ENCODE results near the gene ATP2C2. TPM values are rescaled to one million over a fixed set of nuclear protein-coding genes. Genes with fewer than 3 reads are reported as not detected.

Gene ATP2C2
- polyA plus RNA-seq, 1 donor (not counting 4 experiments of a cell fraction or from before 2014, with no cell fraction given) = 0.96 TPM

- DNase-seq (ENCODE audit: low read depth, low spot score) = no peak
Measured at GRCh38 chr16:84357191-84357651, 11.1 kb upstream of the ATP2C2 start.

GRCh38 chr16:84358601-84359295 lies 9.6 kb upstream of the ATP2C2 start:
- Histone ChIP-seq H3K4me1 (ENCODE audit: control insufficient read depth, extremely low read depth, insufficient read depth, low read length) (peaks cover 33% of the 10 kb centered on the region), H3K9me1 (ENCODE audit: control insufficient read depth, extremely low read depth, insufficient read depth, low read length) (no peaks in the 10 kb centered on the region), H3K27ac (ENCODE audit: control insufficient read depth, insufficient read depth, low read length) (no peak overlapping the region), H2AFZ (ENCODE audit: control insufficient read depth, low read length) (no peak overlapping the region), H3K9me3 (ENCODE audit: control insufficient read depth, low read depth, low read length) (no peaks in the 10 kb centered on the region), H3K36me3 (ENCODE audit: control insufficient read depth in 2 of 2, extremely low read depth in 1 of 2, insufficient read depth in 2 of 2, low read length in 2 of 2) (no peaks in the 10 kb centered on the region), H3K4me2 (ENCODE audit: control insufficient read depth, extremely low read depth, insufficient read depth, low read depth, low read length) (no peak overlapping the region), H3K27me3 (ENCODE audit: control insufficient read depth, extremely low read depth, insufficient read depth, low read length) (peaks cover 20% of the 10 kb centered on the region), H3K79me2 (ENCODE audit: control insufficient read depth, insufficient read depth, low read length) (no peaks in the 10 kb centered on the region), H3K4me3 (ENCODE audit: control insufficient read depth in 2 of 3, extremely low read depth in 1 of 3, insufficient read depth in 2 of 3, low read depth in 1 of 3, low read length in 3 of 3) (no peak overlapping the region), H3K9ac (ENCODE audit: control insufficient read depth, extremely low read depth, insufficient read depth, low read length) (no peak overlapping the region), H4K20me1 (ENCODE audit: control insufficient read depth, extremely low read depth, insufficient read depth, low read length) (no peaks in the 10 kb centered on the region)
- DNase-seq (ENCODE audit: low read depth, low spot score) = no peak
- FAIRE-seq = no peak
- dilution Hi-C loops (cut with MboI; ENCODE audit: extremely low pct_ligation_motif_present, low sequenced_read_pairs) = no loop called here
- no peak for TF ChIP-seq EZH2 (IDR thresholded peaks at IDR 0.05; ENCODE audit: low read length)
- TF ChIP-seq, protein P1, sequence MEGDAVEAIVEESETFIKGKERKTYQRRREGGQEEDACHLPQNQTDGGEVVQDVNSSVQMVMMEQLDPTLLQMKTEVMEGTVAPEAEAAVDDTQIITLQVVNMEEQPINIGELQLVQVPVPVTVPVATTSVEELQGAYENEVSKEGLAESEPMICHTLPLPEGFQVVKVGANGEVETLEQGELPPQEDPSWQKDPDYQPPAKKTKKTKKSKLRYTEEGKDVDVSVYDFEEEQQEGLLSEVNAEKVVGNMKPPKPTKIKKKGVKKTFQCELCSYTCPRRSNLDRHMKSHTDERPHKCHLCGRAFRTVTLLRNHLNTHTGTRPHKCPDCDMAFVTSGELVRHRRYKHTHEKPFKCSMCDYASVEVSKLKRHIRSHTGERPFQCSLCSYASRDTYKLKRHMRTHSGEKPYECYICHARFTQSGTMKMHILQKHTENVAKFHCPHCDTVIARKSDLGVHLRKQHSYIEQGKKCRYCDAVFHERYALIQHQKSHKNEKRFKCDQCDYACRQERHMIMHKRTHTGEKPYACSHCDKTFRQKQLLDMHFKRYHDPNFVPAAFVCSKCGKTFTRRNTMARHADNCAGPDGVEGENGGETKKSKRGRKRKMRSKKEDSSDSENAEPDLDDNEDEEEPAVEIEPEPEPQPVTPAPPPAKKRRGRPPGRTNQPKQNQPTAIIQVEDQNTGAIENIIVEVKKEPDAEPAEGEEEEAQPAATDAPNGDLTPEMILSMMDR (optimal IDR thresholded peaks at IDR 0.05 in 1 of 3, IDR thresholded peaks at IDR 0.05 in 1 of 3, conservative IDR thresholded peaks at IDR 0.05 in 1 of 3; ENCODE audit: extremely low read depth in 1 of 3, insufficient read depth in 2 of 3, low read length in 3 of 3) = no peak

More at GRCh38 chr16:84357191-84357651, 11.1 kb upstream of the ATP2C2 start:
- Histone ChIP-seq H3K4me3 (ENCODE audit: control insufficient read depth in 2 of 3, extremely low read depth in 1 of 3, insufficient read depth in 2 of 3, low read depth in 1 of 3, low read length in 3 of 3) (no peak overlapping the region), H3K27ac (ENCODE audit: control insufficient read depth, insufficient read depth, low read length) (no peak overlapping the region), H3K4me1 (ENCODE audit: control insufficient read depth, extremely low read depth, insufficient read depth, low read length) (peaks cover 33% of the 10 kb centered on the region), H3K36me3 (ENCODE audit: control insufficient read depth in 2 of 2, extremely low read depth in 1 of 2, insufficient read depth in 2 of 2, low read length in 2 of 2) (no peaks in the 10 kb centered on the region), H3K9ac (ENCODE audit: control insufficient read depth, extremely low read depth, insufficient read depth, low read length) (no peak overlapping the region), H3K27me3 (ENCODE audit: control insufficient read depth, extremely low read depth, insufficient read depth, low read length) (peaks cover 17% of the 10 kb centered on the region), H3K9me1 (ENCODE audit: control insufficient read depth, extremely low read depth, insufficient read depth, low read length) (no peaks in the 10 kb centered on the region), H4K20me1 (ENCODE audit: control insufficient read depth, extremely low read depth, insufficient read depth, low read length) (no peaks in the 10 kb centered on the region), H2AFZ (ENCODE audit: control insufficient read depth, low read length) (no peak overlapping the region), H3K79me2 (ENCODE audit: control insufficient read depth, insufficient read depth, low read length) (no peaks in the 10 kb centered on the region), H3K9me3 (ENCODE audit: control insufficient read depth, low read depth, low read length) (no peaks in the 10 kb centered on the region), H3K4me2 (ENCODE audit: control insufficient read depth, extremely low read depth, insufficient read depth, low read depth, low read length) (peak overlapping the region; percentile 58)
- peak; percentile 98 for FAIRE-seq
- dilution Hi-C loops (cut with MboI; ENCODE audit: extremely low pct_ligation_motif_present, low sequenced_read_pairs) = no loop called here
- TF ChIP-seq, protein P1 (optimal IDR thresholded peaks at IDR 0.05 in 1 of 3, IDR thresholded peaks at IDR 0.05 in 1 of 3, conservative IDR thresholded peaks at IDR 0.05 in 1 of 3; ENCODE audit: extremely low read depth in 1 of 3, insufficient read depth in 2 of 3, low read length in 3 of 3) = no peak
- TF ChIP-seq EZH2 (IDR thresholded peaks at IDR 0.05; ENCODE audit: low read length) = no peak
